H1 (cell line): ENCODE measurements around the gene USP38. TPM values are rescaled to one million over a fixed set of nuclear protein-coding genes. Genes with fewer than 3 reads are reported as not detected.

Source experiments
- CTCF ChIA-PET: fragments of 300-600 bp; sonication (Branson Sonifier 250); formaldehyde crosslinking; loops from one replicate; lab custom pipeline; 2021; ENCODE audit not compliant: partially characterized antibody; lab: Charles Lee
- POLR2A ChIA-PET: fragments of 300-600 bp; sonication (Branson Sonifier 250); formaldehyde crosslinking; loops from one replicate; lab custom pipeline; 2021; ENCODE audit warnings: inconsistent platforms; ENCODE audit not compliant: partially characterized antibody; lab: Charles Lee
- DNase-seq, 2 experiments: peaks; one replicate each; pipeline versions ENCODE4 v3.0.0 to v3.0.0-alpha.2; 2010 to 2022; ENCODE audit warnings: low spot score in 2 of 2, low read depth in 1 of 2, mixed read lengths in 1 of 2
- FAIRE-seq: peaks from 2 replicates; lab custom pipeline; 2011; peaks lifted over from hg19 to GRCh38; lab: Jason Lieb, UNC
- H2AFZ ChIP-seq: 2 replicates; pipeline ENCODE4 v1.8.1; 2012; ENCODE audit warnings: low read length, inconsistent platforms
- H2AK5ac ChIP-seq: 2 replicates; pipeline ENCODE4 v1.6.1; 2013; ENCODE audit warnings: low read depth, low read length
- H2BK120ac ChIP-seq: replicated peaks from 2 replicates; pipeline ENCODE3; 2013; ENCODE audit warnings: low read depth, low read length, inconsistent platforms
- H2BK12ac ChIP-seq: 2 replicates; pipeline ENCODE4 v1.6.1; 2013; ENCODE audit warnings: low read depth, low read length
- H2BK15ac ChIP-seq: 2 replicates; pipeline ENCODE4 v1.6.1; 2013; ENCODE audit warnings: low read length
- H2BK20ac ChIP-seq: 2 replicates; pipeline ENCODE4 v1.6.1; 2013; ENCODE audit warnings: low read length
- H2BK5ac ChIP-seq: 2 replicates; pipeline ENCODE4 v1.6.1; 2013; ENCODE audit warnings: low read depth, low read length
- H3K14ac ChIP-seq: 2 replicates; pipeline ENCODE4 v1.6.1; 2013; ENCODE audit warnings: inconsistent platforms; ENCODE audit not compliant: insufficient read length
- H3K18ac ChIP-seq: 2 replicates; pipeline ENCODE4 v1.6.1; 2013; ENCODE audit warnings: low read length; ENCODE audit errors: extremely low read depth
- H3K23ac ChIP-seq: 2 replicates; pipeline ENCODE4 v1.6.1; 2013; ENCODE audit warnings: inconsistent platforms; ENCODE audit not compliant: insufficient read length
- H3K23me2 ChIP-seq: 2 replicates; pipeline ENCODE4 v1.6.1; 2013; ENCODE audit warnings: low read depth, low read length
- H3K27ac ChIP-seq: 2 replicates; pipeline ENCODE4 v1.6.1; 2011; ENCODE audit warnings: low read depth, low read length, inconsistent platforms
- H3K27me3 ChIP-seq, 4 experiments: replicated peaks in 1 of 4; 1 replicate in 1 of 4; 2 replicates in 3 of 4; pipeline versions ENCODE4 v1.6.1 to v1.8.1; 2011 to 2013; ENCODE audit warnings: low read length in 3 of 4, mild to moderate bottlenecking in 3 of 4, inconsistent platforms in 2 of 4, mixed read lengths in 2 of 4, moderate library complexity in 1 of 4; ENCODE audit not compliant: control insufficient read depth in 3 of 4, insufficient read depth in 3 of 4; ENCODE audit errors: extremely low read depth in 1 of 4
- H3K36me3 ChIP-seq, 4 experiments: 2 replicates each; pipeline versions ENCODE4 v1.6.1 to v1.8.1; 2011 to 2013; ENCODE audit warnings: mild to moderate bottlenecking in 4 of 4, low read length in 3 of 4, moderate library complexity in 2 of 4, control low read depth in 1 of 4, inconsistent platforms in 1 of 4; ENCODE audit not compliant: insufficient read depth in 4 of 4, control insufficient read depth in 2 of 4
- H3K4ac ChIP-seq: replicated peaks from 2 replicates; pipeline ENCODE3; 2013; ENCODE audit warnings: low read length, low read depth, mixed read lengths, inconsistent platforms; ENCODE audit not compliant: insufficient read length
- H3K4me1 ChIP-seq, 4 experiments: replicated peaks in 1 of 4; 1 replicate in 1 of 4; 2 replicates in 3 of 4; pipeline versions ENCODE4 v1.6.1 to v1.8.1; 2011 to 2013; ENCODE audit warnings: low read length in 3 of 4, inconsistent platforms in 2 of 4, mixed read lengths in 1 of 4; ENCODE audit not compliant: insufficient read depth in 4 of 4, control insufficient read depth in 3 of 4
- H3K4me2 ChIP-seq, 2 experiments: 2 replicates each; pipeline versions ENCODE4 v1.6.1 to v1.8.1; 2011 to 2013; ENCODE audit warnings: low read depth in 2 of 2, low read length in 2 of 2, control low read depth in 1 of 2, inconsistent platforms in 1 of 2, mild to moderate bottlenecking in 1 of 2; ENCODE audit not compliant: insufficient read depth in 1 of 2
- H3K4me3 ChIP-seq, 4 experiments: fragments of 200-600, 300-600 bp in 1 of 4; sonication (generic), shearing (Covaris generic), sonication (Bioruptor Twin) in 1 of 4; 2 replicates each; pipeline versions ENCODE4 v1.5.1 to v1.8.1; 2011 to 2016; ENCODE audit warnings: low read length in 4 of 4, low read depth in 3 of 4, control low read depth in 2 of 4, inconsistent platforms in 2 of 4, mild to moderate bottlenecking in 2 of 4, mixed read lengths in 1 of 4, moderate library complexity in 1 of 4; ENCODE audit not compliant: insufficient read depth in 2 of 4; ENCODE audit errors: extremely low read depth in 1 of 4
- H3K56ac ChIP-seq: replicated peaks from 2 replicates; pipeline ENCODE3; 2013; ENCODE audit warnings: low read depth, mild to moderate bottlenecking, mixed read lengths, low read length, inconsistent platforms; ENCODE audit not compliant: insufficient read length
- H3K79me1 ChIP-seq: 2 replicates; pipeline ENCODE4 v1.6.1; 2013; ENCODE audit warnings: low read depth, low read length, control low read depth
- H3K79me2 ChIP-seq, 2 experiments: 2 replicates each; pipeline versions ENCODE4 v1.6.1 to v1.8.1; 2012 to 2013; ENCODE audit warnings: low read length in 2 of 2, mild to moderate bottlenecking in 2 of 2, inconsistent platforms in 1 of 2; ENCODE audit not compliant: insufficient read depth in 2 of 2, control insufficient read depth in 1 of 2
- H3K9ac ChIP-seq, 4 experiments: replicated peaks in 1 of 4; 1 replicate in 1 of 4; 2 replicates in 3 of 4; pipeline versions ENCODE4 v1.6.1 to v1.8.1; 2011 to 2013; ENCODE audit warnings: low read depth in 3 of 4, low read length in 3 of 4, control low read depth in 2 of 4, mild to moderate bottlenecking in 2 of 4, moderate library complexity in 2 of 4, inconsistent platforms in 1 of 4; ENCODE audit errors: extremely low read depth in 1 of 4
- H3K9me3 ChIP-seq, 2 experiments: 2 replicates each; pipeline versions ENCODE4 v1.6.1 to v1.8.1; 2012 to 2013; ENCODE audit warnings: mild to moderate bottlenecking in 2 of 2, moderate library complexity in 2 of 2, control low read depth in 1 of 2, inconsistent platforms in 1 of 2, low read depth in 1 of 2, low read length in 1 of 2, mixed read lengths in 1 of 2; ENCODE audit not compliant: insufficient read depth in 2 of 2
- H4K20me1 ChIP-seq, 2 experiments: replicated peaks in 1 of 2; 2 replicates each; pipeline versions ENCODE3 to v1.8.1; 2011 to 2013; ENCODE audit warnings: inconsistent platforms in 2 of 2, low read length in 2 of 2, mild to moderate bottlenecking in 1 of 2; ENCODE audit not compliant: insufficient read depth in 2 of 2, control insufficient read depth in 1 of 2
- H4K5ac ChIP-seq: 2 replicates; pipeline ENCODE4 v1.6.1; 2013; ENCODE audit warnings: low read length, low read depth, mixed read lengths, inconsistent platforms; ENCODE audit not compliant: insufficient read length
- H4K8ac ChIP-seq: 2 replicates; pipeline ENCODE4 v1.8.0; 2013; ENCODE audit warnings: mild to moderate bottlenecking, moderate library complexity, low read length, inconsistent platforms; ENCODE audit not compliant: insufficient read depth; ENCODE audit errors: extremely low read depth
- H4K91ac ChIP-seq: replicated peaks from 2 replicates; pipeline ENCODE3; 2013; ENCODE audit warnings: low read length, mixed read lengths, inconsistent platforms; ENCODE audit not compliant: insufficient read length
- PHF8 ChIP-seq: fragments of 200-600 bp; sonication (generic); conservative IDR thresholded peaks from 2 replicates; pipeline ENCODE4 v1.7.1; 2012; ENCODE audit warnings: low read depth, mild to moderate bottlenecking, inconsistent platforms, low read length, moderate library complexity
- YY1 ChIP-seq: IDR thresholded peaks from 2 replicates; pipeline ENCODE4 v1.6.1; 2011; ENCODE audit warnings: low read depth, mild to moderate bottlenecking, low read length
- WGBS, 2 experiments: shearing (Covaris generic) in 1 of 2; methylation state at CpG; one replicate each; pipeline versions ENCODE4 v1.1.6 to v1.1.7; 2013 to 2015; ENCODE audit warnings: low lambda C conversion rate in 2 of 2, mixed read lengths in 2 of 2, inconsistent platforms in 1 of 2, low coverage in 1 of 2, missing lambda C conversion rate in 1 of 2; ENCODE audit not compliant: insufficient replicate concordance in 2 of 2, insufficient coverage in 1 of 2, insufficient read length in 1 of 2; ENCODE audit errors: extremely low coverage in 1 of 2, missing lambda C conversion rate in 1 of 2; 5-methylcytosine and 5-hydroxymethylcytosine counted together
- polyA plus RNA-seq, 7 experiments: library from polyadenylated mRNA; depleted of rRNA in 3 of 7; stranded (reverse) in 5 of 7; unstranded in 2 of 7; fragments of >200 nt in 5 of 7; fragments of 200-250 nt in 2 of 7; gene quantifications; 1 replicate in 5 of 7; 2 replicates in 1 of 7; 4 replicates in 1 of 7; pipeline versions ENCODE4 v1.2.1 to v1.2.3, GENCODE V29; 2011 to 2013; ENCODE audit warnings: missing spikeins in 2 of 7, mixed read lengths in 2 of 7
- total RNA-seq: library from RNA; stranded (reverse); fragmentation: NEBNext Ultra II Directional; extraction: Animal tissue kit (Norgen Biotek cat#: 25700); gene quantifications from 2 replicates; pipeline ENCODE4 v1.2.1, GENCODE V29; 2021
- TF ChIP-seq, protein P1 (sequence below): IDR thresholded peaks from 2 replicates; pipeline ENCODE4 v1.6.1; 2012; ENCODE audit warnings: inconsistent platforms

Gene USP38
- total and polyA plus RNA-seq, 2 of the 8 experiments (the other 6 are each of a cell fraction or from before 2014, with no cell fraction given): 3.2 to 10.5 TPM

DNA sequence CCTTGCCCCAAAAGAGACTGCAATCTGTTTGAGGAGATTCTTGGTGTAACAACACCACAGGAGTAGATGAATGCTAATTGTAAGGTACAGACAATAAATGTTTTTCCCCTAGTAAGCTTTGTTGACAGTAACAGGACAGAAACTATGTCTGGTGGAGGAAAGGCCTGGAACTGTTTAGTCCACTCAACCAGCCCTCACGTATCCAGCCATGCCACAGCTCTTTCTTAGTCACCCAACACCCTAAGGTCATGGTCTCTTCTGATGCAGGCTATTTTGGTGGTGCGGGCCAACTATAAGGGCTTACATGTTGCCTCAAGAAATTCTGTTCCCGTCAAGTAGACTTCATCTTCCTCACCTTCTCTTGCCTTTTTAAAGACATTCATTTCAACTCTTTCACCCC lies 76.0 kb downstream of the USP38 start:
- Histone ChIP-seq H3K56ac (no peak overlapping the region), H2BK20ac (no peak overlapping the region), H3K4me2 (no peak overlapping the region), H3K23ac (no peak overlapping the region), H3K4me3 (no peak overlapping the region), H3K27me3 (no peaks in the 10 kb centered on the region), H2BK5ac (no peak overlapping the region), H3K23me2 (no peaks in the 10 kb centered on the region), H3K18ac (no peak overlapping the region), H2AFZ (no peak overlapping the region), H4K20me1 (no peaks in the 10 kb centered on the region), H4K5ac (no peak overlapping the region), H3K79me1 (no peaks in the 10 kb centered on the region), H4K91ac (no peak overlapping the region), H3K4ac (no peak overlapping the region), H3K14ac (no peak overlapping the region), H2BK12ac (no peak overlapping the region), H3K27ac (no peak overlapping the region), H2BK15ac (no peak overlapping the region), H3K79me2 (no peaks in the 10 kb centered on the region), H3K9me3 (no peaks in the 10 kb centered on the region), H3K4me1 (peaks cover 0 to 4% (median 1%) of the 10 kb centered on the region in 4 experiments; a peak in 1 of 7 replicates), H2AK5ac (no peak overlapping the region), H3K9ac (no peak overlapping the region), H4K8ac (no peak overlapping the region), H2BK120ac (no peak overlapping the region), H3K36me3 (no peaks in the 10 kb centered on the region)
- WGBS, 2 experiments: 59% methylated on average over 3 of the region's 3 CpGs; no CpG with 5 or more reads in 1 of the 2 experiments
- DNase-seq (no peak), FAIRE-seq (no peak)
- ChIA-PET POLR2A (no interaction called here), CTCF (no interaction called here)
- no peak for TF ChIP-seq YY1
- TF ChIP-seq, protein P1, sequence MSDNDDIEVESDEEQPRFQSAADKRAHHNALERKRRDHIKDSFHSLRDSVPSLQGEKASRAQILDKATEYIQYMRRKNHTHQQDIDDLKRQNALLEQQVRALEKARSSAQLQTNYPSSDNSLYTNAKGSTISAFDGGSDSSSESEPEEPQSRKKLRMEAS: no peak
- TF ChIP-seq PHF8: no peak
